HG03558 (cell line): ENCODE measurements around the gene ESRRA.

Experiments used
- ATAC-seq: cut with Tn5 transposase; IDR thresholded peaks from one replicate; pipeline ENCODE4 v1.9.1; 2021; ENCODE audit warnings: moderate number of reproducible peaks; ENCODE audit not compliant: unreplicated experiment; ENCODE audit errors: extremely low read depth

Gene ESRRA

DNA sequence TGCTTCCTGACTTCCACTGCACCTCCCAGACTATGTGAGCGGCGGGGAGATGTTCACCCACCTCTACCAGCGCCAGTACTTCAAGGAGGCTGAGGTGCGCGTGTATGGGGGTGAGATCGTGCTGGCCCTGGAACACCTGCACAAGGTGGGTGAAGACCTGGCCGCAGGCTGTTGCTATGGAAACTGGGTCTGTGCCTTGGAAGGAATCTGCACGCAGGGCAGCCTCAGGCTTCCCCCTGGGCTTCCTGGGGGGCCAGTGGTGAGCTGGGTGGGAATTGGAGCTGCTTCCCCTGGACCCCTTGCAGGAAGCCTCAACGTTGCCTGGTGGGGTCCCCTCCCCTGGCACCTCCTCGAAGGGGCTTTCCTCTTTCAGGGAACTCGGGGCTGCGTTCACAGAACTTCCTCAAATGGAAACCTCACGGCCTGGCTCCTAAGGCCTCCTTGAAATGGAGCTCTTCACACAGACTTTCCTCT is 55.2 kb downstream of the ESRRA start:
- ATAC-seq, result no peak

- no peak for ATAC-seq
Observed at GRCh38 chr11:64361659-64362058, 56.3 kb downstream of the ESRRA start.

DNA sequence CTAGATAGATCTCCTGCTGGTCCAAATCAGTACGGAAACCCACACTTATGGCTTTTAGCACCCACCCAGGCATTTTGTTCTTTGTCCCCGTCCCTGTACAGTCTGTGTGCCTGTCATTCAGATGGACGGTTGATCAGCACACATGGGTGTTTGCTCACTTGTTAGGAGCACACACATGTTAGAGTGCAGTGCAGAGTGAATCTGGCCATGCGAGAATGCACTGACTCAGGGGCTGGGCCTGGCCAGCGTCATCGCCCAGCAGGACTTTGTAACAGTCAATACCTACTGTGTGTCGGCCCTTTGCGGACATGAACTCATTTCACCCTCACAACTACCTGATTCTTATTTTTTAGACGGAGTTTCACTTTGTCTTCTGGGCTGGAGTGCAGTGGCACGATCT is 57.0 kb downstream of the ESRRA start:
- ATAC-seq, result no peak

DNA sequence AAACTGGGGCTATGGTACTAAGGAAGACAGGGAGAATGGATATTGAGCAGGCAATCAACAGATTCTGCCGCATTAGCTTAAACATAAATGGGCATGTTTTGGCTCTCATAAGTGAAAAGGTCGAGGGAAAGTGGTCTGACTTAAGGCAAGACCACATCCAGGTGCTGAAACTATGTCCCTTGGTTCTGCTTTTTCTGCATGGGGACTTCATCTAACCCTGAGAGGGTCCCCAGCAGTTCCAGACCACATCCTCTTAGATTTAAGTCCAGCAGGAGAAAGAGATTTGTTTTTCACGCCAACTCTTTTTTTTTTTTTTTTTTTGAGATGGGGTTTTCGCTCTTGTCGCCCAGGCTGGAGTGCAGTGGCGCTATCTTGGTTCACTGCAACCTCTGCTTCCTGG is 59.1 kb downstream of the ESRRA start:
- ATAC-seq, result no peak

GRCh38 chr11:64364911-64365310 is 59.6 kb downstream of the ESRRA start:
- no peak for ATAC-seq
